GM12864 (cell line): ENCODE measurements around the gene TRPM5.

Experiments used
- DNase-seq: peaks from one replicate; pipeline ENCODE4 v3.0.0-alpha.2; 2011; ENCODE audit warnings: low read depth
- H3K4me3 ChIP-seq: 2 replicates; pipeline ENCODE4 v1.5.1; 2011; ENCODE audit warnings: mild to moderate bottlenecking, low read depth, low read length, control low read depth
- TF ChIP-seq, protein P1 (sequence below): IDR thresholded peaks from 2 replicates; pipeline ENCODE4 v1.5.1; 2011; ENCODE audit warnings: low read depth, mild to moderate bottlenecking, moderate library complexity, low read length, control low read depth, inconsistent platforms; ENCODE audit errors: missing control alignments

Gene TRPM5

DNA sequence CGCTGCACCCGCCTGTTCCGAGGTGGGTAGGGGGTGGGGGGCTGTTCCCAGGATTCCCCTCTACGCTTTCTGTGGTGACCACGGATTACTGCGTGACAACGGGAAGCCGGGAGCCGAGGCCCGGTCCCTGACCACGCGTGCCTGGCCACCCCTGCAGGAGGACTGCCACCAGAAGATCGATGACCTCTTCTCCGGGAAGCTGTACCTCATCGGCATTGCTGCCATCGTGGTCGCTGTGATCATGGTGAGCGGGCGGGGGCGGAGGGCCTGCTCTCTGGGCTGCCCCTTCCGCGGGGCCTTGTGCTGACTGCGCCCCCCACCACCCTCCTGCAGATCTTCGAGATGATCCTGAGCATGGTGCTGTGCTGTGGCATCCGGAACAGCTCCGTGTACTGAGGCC lies 47.8 kb downstream of the TRPM5 start:
- TF ChIP-seq, protein P1, sequence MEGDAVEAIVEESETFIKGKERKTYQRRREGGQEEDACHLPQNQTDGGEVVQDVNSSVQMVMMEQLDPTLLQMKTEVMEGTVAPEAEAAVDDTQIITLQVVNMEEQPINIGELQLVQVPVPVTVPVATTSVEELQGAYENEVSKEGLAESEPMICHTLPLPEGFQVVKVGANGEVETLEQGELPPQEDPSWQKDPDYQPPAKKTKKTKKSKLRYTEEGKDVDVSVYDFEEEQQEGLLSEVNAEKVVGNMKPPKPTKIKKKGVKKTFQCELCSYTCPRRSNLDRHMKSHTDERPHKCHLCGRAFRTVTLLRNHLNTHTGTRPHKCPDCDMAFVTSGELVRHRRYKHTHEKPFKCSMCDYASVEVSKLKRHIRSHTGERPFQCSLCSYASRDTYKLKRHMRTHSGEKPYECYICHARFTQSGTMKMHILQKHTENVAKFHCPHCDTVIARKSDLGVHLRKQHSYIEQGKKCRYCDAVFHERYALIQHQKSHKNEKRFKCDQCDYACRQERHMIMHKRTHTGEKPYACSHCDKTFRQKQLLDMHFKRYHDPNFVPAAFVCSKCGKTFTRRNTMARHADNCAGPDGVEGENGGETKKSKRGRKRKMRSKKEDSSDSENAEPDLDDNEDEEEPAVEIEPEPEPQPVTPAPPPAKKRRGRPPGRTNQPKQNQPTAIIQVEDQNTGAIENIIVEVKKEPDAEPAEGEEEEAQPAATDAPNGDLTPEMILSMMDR = no peak
- DNase-seq = no peak
- H3K4me3 ChIP-seq = no peak overlapping the region

DNA sequence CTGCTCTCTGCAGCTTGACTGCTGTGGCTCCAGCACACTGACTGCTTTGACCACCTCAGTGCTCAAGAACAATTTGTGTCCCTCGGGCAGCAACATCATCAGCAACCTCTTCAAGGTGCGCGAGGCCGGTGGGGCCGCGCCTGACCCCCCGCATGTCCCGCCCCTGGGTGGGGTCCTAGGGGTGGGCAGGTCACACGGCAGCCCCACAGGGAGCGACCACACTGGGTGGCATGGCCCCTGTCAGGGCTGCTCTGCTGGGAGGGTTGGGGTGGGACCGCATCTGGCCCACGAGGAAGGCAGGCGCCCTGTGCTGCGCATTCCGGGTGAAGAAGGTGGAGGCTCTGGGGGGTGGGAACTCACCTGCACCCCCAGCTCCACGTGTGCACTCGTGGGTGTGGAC lies 48.5 kb downstream of the TRPM5 start:
- no peak for DNase-seq
- TF ChIP-seq, protein P1 = no peak

DNA sequence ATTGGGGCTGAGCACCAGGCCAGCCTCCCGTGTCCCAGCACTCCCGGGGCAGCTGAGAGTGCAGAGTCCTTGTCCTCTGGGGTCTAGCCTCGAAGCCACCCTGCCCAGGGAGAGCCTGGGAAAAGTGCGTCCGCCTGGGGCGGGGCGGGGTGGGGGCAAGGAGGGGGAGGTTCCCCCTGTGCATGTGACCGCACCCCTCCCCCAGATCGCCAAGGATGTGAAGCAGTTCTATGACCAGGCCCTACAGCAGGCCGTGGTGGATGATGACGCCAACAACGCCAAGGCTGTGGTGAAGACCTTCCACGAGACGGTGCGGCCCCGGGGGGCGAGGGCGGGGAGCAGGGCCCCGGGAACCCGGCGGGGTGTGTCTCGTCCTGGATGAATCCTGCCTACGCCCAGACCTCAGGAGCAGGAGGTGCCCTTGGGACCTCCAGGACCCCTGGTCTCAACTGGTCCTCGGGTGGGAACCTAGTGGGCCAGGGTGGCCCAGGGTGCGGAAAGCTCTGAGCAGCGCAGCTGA lies 49.0 kb downstream of the TRPM5 start:
- no peak for DNase-seq
- H3K4me3 ChIP-seq = no peak overlapping the region
- TF ChIP-seq, protein P1 = no peak

More for the DNA sequence above, 48.5 kb downstream of the TRPM5 start:
- no peak overlapping the region for H3K4me3 ChIP-seq

DNA sequence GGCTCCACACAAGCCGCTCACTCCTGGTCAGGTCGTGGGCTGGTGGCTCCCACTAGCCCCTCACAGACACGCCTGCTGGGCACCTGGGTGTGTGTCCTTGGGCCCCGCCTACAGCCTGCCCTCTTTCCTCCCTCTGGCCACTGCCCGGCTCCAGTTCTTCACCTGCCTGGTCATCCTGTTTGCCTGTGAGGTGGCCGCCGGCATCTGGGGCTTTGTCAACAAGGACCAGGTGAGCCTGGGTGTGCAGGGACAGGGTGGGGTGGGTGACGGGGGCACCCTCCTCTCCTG lies 49.6 kb downstream of the TRPM5 start:
- DNase-seq = no peak
- H3K4me3 ChIP-seq = no peak overlapping the region
- TF ChIP-seq, protein P1 = no peak
